HCT116 (cell line): ENCODE results near the gene NOP14. TPM values are rescaled to one million over a fixed set of nuclear protein-coding genes. Genes with fewer than 3 reads are reported as not detected.

Experiments
- ATAC-seq: fragments of 200-7000 bp; cut with Tn5 transposase; 2 replicates; pipeline ENCODE4 v1.9.1; 2020; ENCODE audit warnings: mild to moderate bottlenecking, moderate library complexity
- BruUV-seq: library from RNA; stranded (reverse); fragments of 400-500 nt; replicated peaks from 2 replicates; lab custom pipeline; 2021; lab: Mats Ljungman, UMichigan
- CTCF ChIA-PET: fragments of 300-600 bp; sonication (Branson Sonifier 250); formaldehyde crosslinking; loops from one replicate; lab custom pipeline; 2021; ENCODE audit warnings: antibody characterized with exemption; lab: Charles Lee
- POLR2A ChIA-PET: fragments of 300-600, 350-600 bp; sonication (Branson Sonifier 250); formaldehyde crosslinking; loops from one replicate; lab custom pipeline; 2021; ENCODE audit warnings: antibody characterized with exemption; lab: Charles Lee
- RAD21 ChIA-PET, 2 experiments: fragments of 300-600 bp; sonication (Branson Sonifier 250); formaldehyde crosslinking; loops; one replicate each; lab custom pipeline; 2023; ENCODE audit warnings: low total read pairs in 2 of 2; ENCODE audit not compliant: uncharacterized antibody in 2 of 2, unreplicated experiment in 2 of 2, low non-redundant PET in 1 of 2; lab: Charles Lee
- DNase-seq: peaks from one replicate; pipeline ENCODE4 v3.0.0-alpha.2; 2010; ENCODE audit warnings: low read depth, low spot score
- H2AFZ ChIP-seq: fragments of 200-600 bp; shearing (Covaris generic), sonication (generic); 2 replicates; pipeline ENCODE4 v1.6.1; 2017; ENCODE audit warnings: low read depth, mixed run types, mixed read lengths, antibody characterized with exemption, low read length; ENCODE audit not compliant: poor library complexity, severe bottlenecking
- H3K27ac ChIP-seq: 2 replicates; pipeline ENCODE4 v1.5.1; 2012; ENCODE audit warnings: low read depth, low read length
- H3K27me3 ChIP-seq: fragments of 200-600 bp; sonication (generic); 2 replicates; pipeline ENCODE4 v1.6.1; 2016; ENCODE audit warnings: mixed run types, low read length, mixed read lengths; ENCODE audit not compliant: insufficient read depth
- H3K36me3 ChIP-seq, 2 experiments: fragments of 200-500 bp in 1 of 2; fragments of 200-600 bp in 1 of 2; sonication (Bioruptor generic) in 1 of 2; sonication (generic) in 1 of 2; 2 replicates each; pipeline versions ENCODE4 v1.5.1 to v1.6.1; 2014 to 2016; ENCODE audit warnings: low read length in 2 of 2, inconsistent platforms in 1 of 2, mixed read lengths in 1 of 2, mixed run types in 1 of 2; ENCODE audit not compliant: insufficient read depth in 2 of 2, control insufficient read depth in 1 of 2
- H3K4me1 ChIP-seq, 2 experiments: fragments of 200-600 bp in 1 of 2; sonication (generic) in 1 of 2; 2 replicates each; pipeline versions ENCODE4 v1.5.1 to v1.6.1; 2012 to 2017; ENCODE audit warnings: low read length in 2 of 2, inconsistent platforms in 1 of 2, mild to moderate bottlenecking in 1 of 2, mixed read lengths in 1 of 2, mixed run types in 1 of 2, moderate library complexity in 1 of 2; ENCODE audit not compliant: insufficient read depth in 2 of 2, control insufficient read depth in 1 of 2
- H3K4me2 ChIP-seq: fragments of 200-600 bp; sonication (generic); 2 replicates; pipeline ENCODE4 v1.6.1; 2017; ENCODE audit warnings: mixed run types, low read length, mixed read lengths
- H3K4me3 ChIP-seq, 2 experiments: fragments of 200-600 bp in 1 of 2; sonication (generic) in 1 of 2; replicated peaks in 1 of 2; 2 replicates each; pipeline ENCODE4 v1.5.1; 2011 to 2016; ENCODE audit warnings: low read length in 2 of 2, control low read depth in 1 of 2, low read depth in 1 of 2, mild to moderate bottlenecking in 1 of 2, mixed read lengths in 1 of 2, mixed run types in 1 of 2
- H3K79me2 ChIP-seq: fragments of 200-600 bp; sonication (generic); 2 replicates; pipeline ENCODE4 v1.6.1; 2017; ENCODE audit warnings: mild to moderate bottlenecking, mixed run types, low read length, moderate library complexity, mixed read lengths; ENCODE audit not compliant: insufficient read depth
- H3K9ac ChIP-seq: fragments of 200-600 bp; sonication (generic); 2 replicates; pipeline ENCODE4 v1.6.1; 2016; ENCODE audit warnings: low read length, mixed read lengths
- H3K9me2 ChIP-seq: fragments of 200-600 bp; sonication (generic), shearing (Covaris generic); 2 replicates; pipeline ENCODE4 v1.6.1; 2017; ENCODE audit warnings: mixed run types, mild to moderate bottlenecking, moderate library complexity; ENCODE audit not compliant: insufficient read depth
- H3K9me3 ChIP-seq, 2 experiments: fragments of 200-500 bp in 1 of 2; fragments of 200-600 bp in 1 of 2; sonication (Bioruptor generic) in 1 of 2; sonication (generic) in 1 of 2; 2 replicates each; pipeline ENCODE4 v1.6.1; 2014 to 2017; ENCODE audit warnings: low read length in 2 of 2, mixed read lengths in 2 of 2, inconsistent platforms in 1 of 2, low read depth in 1 of 2, mild to moderate bottlenecking in 1 of 2, mixed run types in 1 of 2, moderate library complexity in 1 of 2; ENCODE audit not compliant: control insufficient read depth in 1 of 2, insufficient read depth in 1 of 2
- H4K20me1 ChIP-seq: fragments of 200-600 bp; sonication (generic), shearing (Covaris generic); 2 replicates; pipeline ENCODE4 v1.6.1; 2017; ENCODE audit warnings: mixed run types, mild to moderate bottlenecking, moderate library complexity; ENCODE audit not compliant: insufficient read depth
- ATF3 ChIP-seq: IDR thresholded peaks from 2 replicates; pipeline ENCODE4 v1.6.1; 2012
- CBX3 ChIP-seq: IDR thresholded peaks from 2 replicates; pipeline ENCODE4 v1.6.1; 2012; ENCODE audit warnings: low read depth
- EZH2phosphoT487 ChIP-seq: fragments of 200-600 bp; IDR thresholded peaks from 2 replicates; pipeline ENCODE4 v1.6.1; 2018; ENCODE audit warnings: antibody characterized with exemption, borderline replicate concordance
- POLR2A ChIP-seq: IDR thresholded peaks from 2 replicates; pipeline ENCODE4 v1.7.0; 2011; ENCODE audit warnings: borderline replicate concordance; ENCODE audit not compliant: insufficient read depth, insufficient read length; ENCODE audit errors: extremely low read depth
- POLR2AphosphoS5 ChIP-seq: IDR thresholded peaks from 2 replicates; pipeline ENCODE4 v1.6.1; 2011; ENCODE audit warnings: mild to moderate bottlenecking, low read depth, low read length, moderate library complexity
- REST ChIP-seq: IDR thresholded peaks from 2 replicates; pipeline ENCODE4 v1.6.1; 2012; ENCODE audit warnings: low read depth
- SP1 ChIP-seq: IDR thresholded peaks from 2 replicates; pipeline ENCODE4 v1.6.1; 2012; ENCODE audit warnings: low read depth
- SRF ChIP-seq: IDR thresholded peaks from 2 replicates; pipeline ENCODE4 v1.6.1; 2012; ENCODE audit warnings: low read depth
- YY1 ChIP-seq: IDR thresholded peaks from 2 replicates; pipeline ENCODE4 v1.6.1; 2011; ENCODE audit warnings: low read length, low read depth, moderate library complexity, mild to moderate bottlenecking; ENCODE audit not compliant: insufficient replicate concordance; ENCODE audit errors: extremely low read depth
- ZFX ChIP-seq: fragments of 450-650 bp; IDR thresholded peaks from 2 replicates; pipeline ENCODE4 v1.6.1; 2017
- intact Hi-C: fragments of 100-400 bp; cut with micrococcal nuclease; formaldehyde crosslinking; loops from 2 replicates; pipeline ENCODE4 v1.10.0; 2022
- total RNA-seq: library from RNA; stranded (reverse); gene quantifications from one replicate; pipeline ENCODE4 v1.2.1, GENCODE V29; 2021; ENCODE audit not compliant: unreplicated experiment

NOP14 gene
- total RNA-seq, 1 experiment from 2014 or later: 67.3 TPM

- ATAC-seq (no peak), DNase-seq (no peak)
- H2AFZ ChIP-seq: no peak overlapping the region
- H3K27ac ChIP-seq: no peak overlapping the region
- H3K4me2 ChIP-seq: no peak overlapping the region
- BruUV-seq: no TSS peak
- ChIA-PET RAD21 (no interaction called here), POLR2A (no interaction called here)
- H3K36me3 ChIP-seq: peaks cover 4 to 31% of the 10 kb centered on the region in 2 experiments; a peak in 2 of 4 replicates
- H4K20me1 ChIP-seq: no peaks in the 10 kb centered on the region
- H3K4me3 ChIP-seq: no peak overlapping the region
- intact Hi-C loops: no loop called here
- H3K79me2 ChIP-seq: peaks cover 27% of the 10 kb centered on the region
- peaks cover 0 to 14% of the 10 kb centered on the region in 2 experiments; a peak in 3 of 4 replicates for H3K4me1 ChIP-seq
- H3K9ac ChIP-seq: no peak overlapping the region
- TF ChIP-seq YY1 (no peak), SRF (no peak)
- TF ChIP-seq, all 23 proteins: peak for 0
- CTCF ChIA-PET: interaction anchor here (0.6 kb wide), 1 partner anchor 166 kb away, joined by 3 read pairs; no protein-coding TSS in a partner anchor
- H3K27me3 ChIP-seq: no peaks in the 10 kb centered on the region
- no peaks in the 10 kb centered on the region for H3K9me2 ChIP-seq
- H3K9me3 ChIP-seq: no peaks in the 10 kb centered on the region
Observed at GRCh38 chr4:2930135-2930757, 33.0 kb downstream of the NOP14 start.

GRCh38 chr4:2929469-2929868, 33.7 kb downstream of the NOP14 start:
- H3K4me2 ChIP-seq: no peak overlapping the region
- ChIA-PET RAD21 (no interaction called here), POLR2A (no interaction called here), CTCF (no interaction called here)
- H3K9ac ChIP-seq: no peak overlapping the region
- TF ChIP-seq REST (no peak), CBX3 (no peak), EZH2phosphoT487 (no peak), SP1 (no peak), ATF3 (no peak), ZFX (no peak), POLR2AphosphoS5 (no peak), POLR2A (no peak)
- H3K36me3 ChIP-seq: peaks cover 4 to 31% of the 10 kb centered on the region in 2 experiments; a peak in 2 of 4 replicates
- peaks cover 22% of the 10 kb centered on the region for H3K79me2 ChIP-seq
- TSS peak; percentile 78 for BruUV-seq
- DNase-seq (no peak), ATAC-seq (no peak)
- no peaks in the 10 kb centered on the region for H3K9me3 ChIP-seq
- H4K20me1 ChIP-seq: no peaks in the 10 kb centered on the region
- intact Hi-C loops: no loop called here
- no peaks in the 10 kb centered on the region for H3K9me2 ChIP-seq
- H3K27me3 ChIP-seq: no peaks in the 10 kb centered on the region
- H3K4me1 ChIP-seq: peaks cover 0 to 14% of the 10 kb centered on the region in 2 experiments; a peak in 3 of 4 replicates
- no peak overlapping the region for H3K27ac ChIP-seq
- no peak overlapping the region for H3K4me3 ChIP-seq
- H2AFZ ChIP-seq: no peak overlapping the region
